Kidney tubule cell (primary cell): ENCODE measurements around the gene TBCK.

ENCODE experiments used
- DNase-seq: peaks from one replicate; pipeline ENCODE4 v3.0.0-alpha.2; 2018; ENCODE audit warnings: low spot score

Gene TBCK

GRCh38 chr4:106039796-106040195 lies 276.2 kb downstream of the TBCK start:
- DNase-seq, result no peak

GRCh38 chr4:106038908-106039307 lies 277.1 kb downstream of the TBCK start:
- DNase-seq, result no peak

- DNase-seq, result peak; percentile 59
Observed at GRCh38 chr4:106038012-106038411, 278.0 kb downstream of the TBCK start.

GRCh38 chr4:106036848-106037247 lies 279.2 kb downstream of the TBCK start:
- no peak for DNase-seq

- DNase-seq, result no peak
Observed at GRCh38 chr4:106036334-106036733, 279.7 kb downstream of the TBCK start.

GRCh38 chr4:106035204-106035603 lies 280.8 kb downstream of the TBCK start:
- DNase-seq, result no peak

- DNase-seq, result peak; percentile 46
Observed at GRCh38 chr4:106034751-106035150, 281.3 kb downstream of the TBCK start.

GRCh38 chr4:106034220-106034619 lies 281.8 kb downstream of the TBCK start:
- peak; percentile 66 for DNase-seq

GRCh38 chr4:106033469-106033868 lies 282.5 kb downstream of the TBCK start:
- DNase-seq, result no peak

GRCh38 chr4:106032851-106033286 lies 283.1 kb downstream of the TBCK start:
- DNase-seq, result peak; percentile 87

- no peak for DNase-seq
Observed at GRCh38 chr4:106022454-106022853, 293.6 kb downstream of the TBCK start.

GRCh38 chr4:106021737-106022410 lies 294.1 kb downstream of the TBCK start:
- DNase-seq, result no peak

GRCh38 chr4:106019771-106020170 lies 296.2 kb downstream of the TBCK start:
- peak; percentile 72 for DNase-seq

- DNase-seq, result no peak
Observed at GRCh38 chr4:106017975-106018374, 298.0 kb downstream of the TBCK start.

- DNase-seq, result no peak
Observed at GRCh38 chr4:106011387-106011786, 304.6 kb downstream of the TBCK start.

GRCh38 chr4:106010761-106011160 lies 305.2 kb downstream of the TBCK start:
- DNase-seq, result no peak

GRCh38 chr4:106002994-106003393 lies 313.0 kb downstream of the TBCK start:
- DNase-seq, result no peak

GRCh38 chr4:105998171-105999063 lies 317.6 kb downstream of the TBCK start:
- DNase-seq, result peak; percentile 96

GRCh38 chr4:105996845-105997244 lies 319.2 kb downstream of the TBCK start:
- DNase-seq, result peak; percentile 61

GRCh38 chr4:105994841-105995501 lies 321.0 kb downstream of the TBCK start:
- peak; percentile 28 for DNase-seq

- peak; percentile 58 for DNase-seq
Observed at GRCh38 chr4:105994061-105994460, 321.9 kb downstream of the TBCK start.

- peak; percentile 98 for DNase-seq
Observed at GRCh38 chr4:105992641-105993305, 323.2 kb downstream of the TBCK start.
